WTC11 (cell line): ENCODE measurements around the gene COL2A1. TPM values are rescaled to one million over a fixed set of nuclear protein-coding genes. Genes with fewer than 3 reads are reported as not detected.

ENCODE experiments used
- ATAC-seq: fragments of 200-7000 bp; cut with Tn5 transposase; 2 replicates; pipeline ENCODE4 v1.10.0; 2021; ENCODE audit warnings: mild to moderate bottlenecking, moderate library complexity
- CTCF ChIA-PET: fragments of 300-600 bp; sonication (Branson Sonifier 250); formaldehyde crosslinking; loops from one replicate; lab custom pipeline; 2021; ENCODE audit warnings: antibody characterized with exemption; lab: Charles Lee
- POLR2A ChIA-PET: fragments of 350-600 bp; sonication (Branson Sonifier 250); formaldehyde crosslinking; loops from one replicate; lab custom pipeline; 2021; ENCODE audit warnings: antibody characterized with exemption; lab: Charles Lee
- DNase-seq: peaks from one replicate; pipeline ENCODE4 v3.0.0; 2021; ENCODE audit warnings: low spot score
- H3K27ac Mint-ChIP-seq: 2 replicates; pipeline ENCODE4 v1.8.0; 2021; ENCODE audit warnings: mixed read lengths
- H3K27me3 Mint-ChIP-seq: 2 replicates; pipeline ENCODE4 v1.8.0; 2021; ENCODE audit warnings: low read depth, mild to moderate bottlenecking, moderate library complexity, mixed read lengths
- H3K36me3 Mint-ChIP-seq: 2 replicates; pipeline ENCODE4 v1.8.0; 2021; ENCODE audit warnings: mixed read lengths
- H3K4me1 Mint-ChIP-seq: 2 replicates; pipeline ENCODE4 v1.8.0; 2022; ENCODE audit warnings: mixed read lengths
- H3K4me3 Mint-ChIP-seq: 2 replicates; pipeline ENCODE4 v1.8.0; 2021; ENCODE audit warnings: mild to moderate bottlenecking, moderate library complexity, mixed read lengths
- H3K9me3 Mint-ChIP-seq: 2 replicates; pipeline ENCODE4 v1.8.0; 2021; ENCODE audit warnings: mixed read lengths
- FOXK1 ChIP-seq: sonication (generic); formaldehyde crosslinking; IDR thresholded peaks from 2 replicates; pipeline ENCODE4 v1.8.0; 2022; ENCODE audit warnings: mild to moderate bottlenecking, moderate library complexity, missing genetic modification reagents
- IRF2 ChIP-seq: sonication (generic); formaldehyde crosslinking; IDR thresholded peaks from 2 replicates; pipeline ENCODE4 v1.8.0; 2022; ENCODE audit warnings: low read depth, missing genetic modification reagents, borderline replicate concordance
- NFATC4 ChIP-seq: fragments of 250-450 bp; sonication (Bioruptor Pico); IDR thresholded peaks from 2 replicates; pipeline ENCODE4 v1.9.0; 2021; ENCODE audit warnings: mild to moderate bottlenecking
- SOX15 ChIP-seq: fragments of 250-450 bp; sonication (Bioruptor Pico); IDR thresholded peaks from 2 replicates; pipeline ENCODE4 v1.9.0; 2021; ENCODE audit warnings: mild to moderate bottlenecking
- TCF7 ChIP-seq: sonication (generic); formaldehyde crosslinking; IDR thresholded peaks from 2 replicates; pipeline ENCODE4 v1.8.0; 2022; ENCODE audit warnings: mild to moderate bottlenecking, low read depth, missing genetic modification reagents, moderate library complexity
- TP53 ChIP-seq: sonication (generic); formaldehyde crosslinking; IDR thresholded peaks from 2 replicates; pipeline ENCODE4 v1.8.1; 2023; ENCODE audit warnings: mild to moderate bottlenecking, missing genetic modification reagents
- ZNF138 ChIP-seq: sonication (generic); formaldehyde crosslinking; conservative IDR thresholded peaks from 2 replicates; pipeline ENCODE4 v1.8.1; 2022; ENCODE audit warnings: mild to moderate bottlenecking, moderate library complexity, missing genetic modification reagents
- ZNF396 ChIP-seq: fragments of 250-450 bp; sonication (Bioruptor Pico); IDR thresholded peaks from 2 replicates; pipeline ENCODE4 v1.8.0; 2021; ENCODE audit warnings: mild to moderate bottlenecking, moderate library complexity, borderline replicate concordance
- total RNA-seq: library from RNA; stranded (reverse); gene quantifications from 3 replicates; pipeline ENCODE4 v1.2.3, GENCODE V29; 2021
- TF ChIP-seq, protein P1 (sequence below): sonication (generic); formaldehyde crosslinking; IDR thresholded peaks from 2 replicates; pipeline ENCODE4 v1.8.0; 2023; ENCODE audit warnings: missing genetic modification reagents
- TF ChIP-seq, protein P2 (sequence below): sonication (generic); formaldehyde crosslinking; IDR thresholded peaks from 2 replicates; pipeline ENCODE4 v1.8.1; 2023; ENCODE audit warnings: mild to moderate bottlenecking, missing genetic modification reagents, moderate library complexity
- TF ChIP-seq, protein P3 (sequence below): sonication (generic); formaldehyde crosslinking; IDR thresholded peaks from 2 replicates; pipeline ENCODE4 v1.8.1; 2023; ENCODE audit warnings: mild to moderate bottlenecking, missing genetic modification reagents
- TF ChIP-seq, protein P4 (sequence below): fragments of 250-450 bp; sonication (Bioruptor Pico); IDR thresholded peaks from 2 replicates; pipeline ENCODE4 v1.9.0; 2021; ENCODE audit warnings: mild to moderate bottlenecking, borderline replicate concordance
- TF ChIP-seq, protein P5 (sequence below): fragments of 200-600 bp; IDR thresholded peaks from 2 replicates; pipeline ENCODE4 v1.8.0; 2022; ENCODE audit warnings: antibody characterized with exemption

The COL2A1 gene
- total RNA-seq, 1 experiment from 2014 or later, result 20.9 TPM

DNA sequence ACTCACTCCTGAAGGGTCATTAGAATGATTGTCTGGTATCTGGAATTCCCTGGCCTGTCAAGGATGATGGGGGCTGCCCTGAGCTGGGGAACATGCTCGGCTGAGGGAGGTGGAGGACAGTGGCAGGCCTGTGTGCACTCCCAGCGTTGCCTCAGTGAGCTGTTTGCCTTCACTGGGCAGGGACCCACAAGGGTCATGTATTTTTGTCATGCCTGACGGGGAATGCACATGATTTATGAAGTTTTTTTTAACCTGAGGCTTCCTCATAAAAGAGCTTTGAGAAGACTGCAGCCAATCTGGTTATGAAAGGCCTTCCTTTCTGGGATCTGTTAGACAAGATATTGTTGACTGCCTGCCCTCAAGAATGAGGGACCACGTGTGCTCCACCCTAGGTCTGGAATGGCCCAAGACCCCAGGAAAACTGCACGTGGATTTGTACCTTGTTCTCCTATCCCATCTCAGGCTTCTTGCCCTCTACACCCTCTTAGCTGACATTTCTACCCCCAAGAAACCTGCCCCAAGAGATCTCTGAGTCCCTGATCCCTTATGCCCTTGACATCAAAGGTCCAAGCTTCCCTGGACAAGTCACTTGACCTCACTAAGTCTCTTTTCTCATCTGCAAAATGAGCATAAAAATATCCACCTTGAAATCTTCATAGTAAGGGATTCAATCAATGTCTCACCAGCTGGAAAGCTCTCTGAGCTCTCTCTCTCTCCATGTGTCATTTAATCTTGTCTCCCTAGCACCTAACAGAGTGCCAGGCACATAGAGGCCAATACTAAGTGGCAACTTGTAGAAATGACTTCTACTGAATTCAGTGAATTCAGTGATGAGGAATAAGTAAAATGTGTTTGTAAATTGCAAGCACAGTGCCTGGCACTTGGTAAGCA lies 24.5 kb upstream of the COL2A1 start:
- Mint-ChIP-seq H3K27me3 (peaks cover 100% of the 10 kb centered on the region), H3K4me1 (peaks cover 6% of the 10 kb centered on the region), H3K9me3 (no peaks in the 10 kb centered on the region), H3K36me3 (no peaks in the 10 kb centered on the region), H3K27ac (no peak overlapping the region), H3K4me3 (no peak overlapping the region)
- DNase-seq (no peak), ATAC-seq (no peak)
- ChIA-PET CTCF (interaction anchor here (1.4 to 2.7 kb wide), 3 partner anchors 24 to 124 kb away, joined by 3 to 10 read pairs (median 5); partner anchors contain the start of gene VDR), POLR2A (interaction anchor here (0.7 kb wide), 1 partner anchor 78 kb away, joined by 3 read pairs; no protein-coding TSS in a partner anchor)
- TF ChIP-seq, protein P1, sequence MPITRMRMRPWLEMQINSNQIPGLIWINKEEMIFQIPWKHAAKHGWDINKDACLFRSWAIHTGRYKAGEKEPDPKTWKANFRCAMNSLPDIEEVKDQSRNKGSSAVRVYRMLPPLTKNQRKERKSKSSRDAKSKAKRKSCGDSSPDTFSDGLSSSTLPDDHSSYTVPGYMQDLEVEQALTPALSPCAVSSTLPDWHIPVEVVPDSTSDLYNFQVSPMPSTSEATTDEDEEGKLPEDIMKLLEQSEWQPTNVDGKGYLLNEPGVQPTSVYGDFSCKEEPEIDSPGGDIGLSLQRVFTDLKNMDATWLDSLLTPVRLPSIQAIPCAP (CRISPR knock-in tag), result no peak
- TF ChIP-seq ZNF138 (CRISPR knock-in tag), result no peak
- no peak for TF ChIP-seq NFATC4 (CRISPR knock-in tag)
- TF ChIP-seq SOX15 (CRISPR knock-in tag), result no peak

DNA sequence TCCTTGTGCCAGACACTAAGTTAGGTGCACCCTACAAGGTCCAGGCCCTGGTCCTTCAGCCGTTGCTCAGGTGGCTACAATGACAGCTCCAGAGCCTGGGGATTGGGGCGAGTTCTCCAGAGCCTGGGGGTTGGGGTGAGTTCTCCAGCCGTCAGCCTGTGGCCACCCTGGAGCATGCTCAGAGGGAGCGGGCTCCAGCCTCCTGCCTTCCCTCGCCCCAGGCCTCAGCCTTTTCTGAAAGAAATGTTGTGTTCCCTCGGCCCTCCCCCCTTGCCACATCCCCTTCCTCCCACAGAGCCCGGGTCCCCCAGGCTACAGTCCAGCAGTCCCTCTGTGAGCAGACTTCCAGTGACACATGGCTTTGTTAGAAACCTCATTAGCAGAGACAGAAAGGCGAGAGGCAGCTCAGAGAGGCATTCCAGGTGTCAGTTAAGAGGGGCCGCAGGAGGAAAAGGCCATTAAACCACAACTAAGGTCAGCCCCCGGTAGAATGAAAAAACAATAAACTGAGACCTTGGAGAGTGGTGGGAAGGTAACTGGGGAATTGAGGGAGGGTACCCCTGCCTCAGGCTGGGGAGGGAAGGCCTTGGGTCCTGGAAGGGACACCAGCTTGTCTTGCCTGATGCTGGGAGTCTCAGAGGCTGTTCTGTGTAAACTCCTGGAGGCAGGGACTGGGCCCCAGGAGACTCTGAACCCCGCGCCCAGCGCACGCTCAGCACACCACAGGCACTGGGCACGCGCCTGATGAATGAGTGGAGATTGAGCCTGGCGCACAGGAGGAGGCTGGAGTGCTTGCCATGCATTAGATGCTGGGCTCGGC lies 23.1 kb upstream of the COL2A1 start:
- H3K4me1 Mint-ChIP-seq, result peaks cover 19% of the 10 kb centered on the region
- ChIA-PET POLR2A (no interaction called here), CTCF (interaction anchor here (0.7 to 1.7 kb wide), 4 partner anchors 34 to 122 kb away, joined by 3 to 5 read pairs (median 4); partner anchors contain the start of genes TMEM106C and VDR)
- DNase-seq (no peak), ATAC-seq (no peak; the same call in 1 of the 2 replicates)
- TF ChIP-seq ZNF138 (CRISPR knock-in tag), result no peak
- TF ChIP-seq, protein P2, sequence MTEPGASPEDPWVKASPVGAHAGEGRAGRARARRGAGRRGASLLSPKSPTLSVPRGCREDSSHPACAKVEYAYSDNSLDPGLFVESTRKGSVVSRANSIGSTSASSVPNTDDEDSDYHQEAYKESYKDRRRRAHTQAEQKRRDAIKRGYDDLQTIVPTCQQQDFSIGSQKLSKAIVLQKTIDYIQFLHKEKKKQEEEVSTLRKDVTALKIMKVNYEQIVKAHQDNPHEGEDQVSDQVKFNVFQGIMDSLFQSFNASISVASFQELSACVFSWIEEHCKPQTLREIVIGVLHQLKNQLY, result no peak
- TF ChIP-seq ZNF396 (CRISPR knock-in tag), result no peak
- TF ChIP-seq, protein P3, sequence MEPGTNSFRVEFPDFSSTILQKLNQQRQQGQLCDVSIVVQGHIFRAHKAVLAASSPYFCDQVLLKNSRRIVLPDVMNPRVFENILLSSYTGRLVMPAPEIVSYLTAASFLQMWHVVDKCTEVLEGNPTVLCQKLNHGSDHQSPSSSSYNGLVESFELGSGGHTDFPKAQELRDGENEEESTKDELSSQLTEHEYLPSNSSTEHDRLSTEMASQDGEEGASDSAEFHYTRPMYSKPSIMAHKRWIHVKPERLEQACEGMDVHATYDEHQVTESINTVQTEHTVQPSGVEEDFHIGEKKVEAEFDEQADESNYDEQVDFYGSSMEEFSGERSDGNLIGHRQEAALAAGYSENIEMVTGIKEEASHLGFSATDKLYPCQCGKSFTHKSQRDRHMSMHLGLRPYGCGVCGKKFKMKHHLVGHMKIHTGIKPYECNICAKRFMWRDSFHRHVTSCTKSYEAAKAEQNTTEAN (CRISPR knock-in tag), result no peak
- no peak for TF ChIP-seq TP53 (CRISPR knock-in tag)
- no peak for TF ChIP-seq IRF2 (CRISPR knock-in tag)
- no peak for TF ChIP-seq TCF7
- TF ChIP-seq, protein P4, sequence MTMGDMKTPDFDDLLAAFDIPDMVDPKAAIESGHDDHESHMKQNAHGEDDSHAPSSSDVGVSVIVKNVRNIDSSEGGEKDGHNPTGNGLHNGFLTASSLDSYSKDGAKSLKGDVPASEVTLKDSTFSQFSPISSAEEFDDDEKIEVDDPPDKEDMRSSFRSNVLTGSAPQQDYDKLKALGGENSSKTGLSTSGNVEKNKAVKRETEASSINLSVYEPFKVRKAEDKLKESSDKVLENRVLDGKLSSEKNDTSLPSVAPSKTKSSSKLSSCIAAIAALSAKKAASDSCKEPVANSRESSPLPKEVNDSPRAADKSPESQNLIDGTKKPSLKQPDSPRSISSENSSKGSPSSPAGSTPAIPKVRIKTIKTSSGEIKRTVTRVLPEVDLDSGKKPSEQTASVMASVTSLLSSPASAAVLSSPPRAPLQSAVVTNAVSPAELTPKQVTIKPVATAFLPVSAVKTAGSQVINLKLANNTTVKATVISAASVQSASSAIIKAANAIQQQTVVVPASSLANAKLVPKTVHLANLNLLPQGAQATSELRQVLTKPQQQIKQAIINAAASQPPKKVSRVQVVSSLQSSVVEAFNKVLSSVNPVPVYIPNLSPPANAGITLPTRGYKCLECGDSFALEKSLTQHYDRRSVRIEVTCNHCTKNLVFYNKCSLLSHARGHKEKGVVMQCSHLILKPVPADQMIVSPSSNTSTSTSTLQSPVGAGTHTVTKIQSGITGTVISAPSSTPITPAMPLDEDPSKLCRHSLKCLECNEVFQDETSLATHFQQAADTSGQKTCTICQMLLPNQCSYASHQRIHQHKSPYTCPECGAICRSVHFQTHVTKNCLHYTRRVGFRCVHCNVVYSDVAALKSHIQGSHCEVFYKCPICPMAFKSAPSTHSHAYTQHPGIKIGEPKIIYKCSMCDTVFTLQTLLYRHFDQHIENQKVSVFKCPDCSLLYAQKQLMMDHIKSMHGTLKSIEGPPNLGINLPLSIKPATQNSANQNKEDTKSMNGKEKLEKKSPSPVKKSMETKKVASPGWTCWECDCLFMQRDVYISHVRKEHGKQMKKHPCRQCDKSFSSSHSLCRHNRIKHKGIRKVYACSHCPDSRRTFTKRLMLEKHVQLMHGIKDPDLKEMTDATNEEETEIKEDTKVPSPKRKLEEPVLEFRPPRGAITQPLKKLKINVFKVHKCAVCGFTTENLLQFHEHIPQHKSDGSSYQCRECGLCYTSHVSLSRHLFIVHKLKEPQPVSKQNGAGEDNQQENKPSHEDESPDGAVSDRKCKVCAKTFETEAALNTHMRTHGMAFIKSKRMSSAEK (CRISPR knock-in tag), result no peak
- TF ChIP-seq, protein P5, sequence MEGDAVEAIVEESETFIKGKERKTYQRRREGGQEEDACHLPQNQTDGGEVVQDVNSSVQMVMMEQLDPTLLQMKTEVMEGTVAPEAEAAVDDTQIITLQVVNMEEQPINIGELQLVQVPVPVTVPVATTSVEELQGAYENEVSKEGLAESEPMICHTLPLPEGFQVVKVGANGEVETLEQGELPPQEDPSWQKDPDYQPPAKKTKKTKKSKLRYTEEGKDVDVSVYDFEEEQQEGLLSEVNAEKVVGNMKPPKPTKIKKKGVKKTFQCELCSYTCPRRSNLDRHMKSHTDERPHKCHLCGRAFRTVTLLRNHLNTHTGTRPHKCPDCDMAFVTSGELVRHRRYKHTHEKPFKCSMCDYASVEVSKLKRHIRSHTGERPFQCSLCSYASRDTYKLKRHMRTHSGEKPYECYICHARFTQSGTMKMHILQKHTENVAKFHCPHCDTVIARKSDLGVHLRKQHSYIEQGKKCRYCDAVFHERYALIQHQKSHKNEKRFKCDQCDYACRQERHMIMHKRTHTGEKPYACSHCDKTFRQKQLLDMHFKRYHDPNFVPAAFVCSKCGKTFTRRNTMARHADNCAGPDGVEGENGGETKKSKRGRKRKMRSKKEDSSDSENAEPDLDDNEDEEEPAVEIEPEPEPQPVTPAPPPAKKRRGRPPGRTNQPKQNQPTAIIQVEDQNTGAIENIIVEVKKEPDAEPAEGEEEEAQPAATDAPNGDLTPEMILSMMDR, result no peak
- no peak for TF ChIP-seq FOXK1 (CRISPR knock-in tag)
- H3K27ac Mint-ChIP-seq, result no peak overlapping the region
- no peaks in the 10 kb centered on the region for H3K9me3 Mint-ChIP-seq
- H3K36me3 Mint-ChIP-seq, result no peaks in the 10 kb centered on the region
- H3K4me3 Mint-ChIP-seq, result no peak overlapping the region
- peaks cover 100% of the 10 kb centered on the region for H3K27me3 Mint-ChIP-seq
